GOT3 (cell line): ENCODE data around the gene TMPRSS6.

ENCODE experiments used
- DNase-seq: peaks from one replicate; lab custom pipeline; 2025; ENCODE audit warnings: mixed read lengths; lab: John Stamatoyannopoulos, UW

TMPRSS6 gene

GRCh38 chr22:37051391-37052385 is 57.8 kb downstream of the TMPRSS6 start, which contains the start of gene KCTD17:
Gene KCTD17, plus strand, starts transcription at chr22:37051742. Its CDS starts 19 bp downstream, at chr22:37051761.
- no peak for DNase-seq

GRCh38 chr22:37050913-37051312 is 58.6 kb downstream of the TMPRSS6 start:
- no peak for DNase-seq

GRCh38 chr22:37049224-37049623 is 60.3 kb downstream of the TMPRSS6 start:
- DNase-seq: no peak

- DNase-seq: no peak
These were observed 61.4 kb downstream of the TMPRSS6 start for GRCh38 chr22:37048133-37048532.

- no peak for DNase-seq
These were observed 62.5 kb downstream of the TMPRSS6 start for GRCh38 chr22:37047006-37047405.

- DNase-seq: no peak
These were observed 62.9 kb downstream of the TMPRSS6 start for GRCh38 chr22:37046589-37046988.

GRCh38 chr22:37045958-37046357 is 63.6 kb downstream of the TMPRSS6 start:
- DNase-seq: no peak

GRCh38 chr22:37044634-37045625 is 64.6 kb downstream of the TMPRSS6 start:
- DNase-seq: no peak

GRCh38 chr22:37043828-37044538 is 65.5 kb downstream of the TMPRSS6 start:
- no peak for DNase-seq

- no peak for DNase-seq
These were observed 66.2 kb downstream of the TMPRSS6 start for GRCh38 chr22:37043209-37043827.

- no peak for DNase-seq
These were observed 70.0 kb downstream of the TMPRSS6 start for GRCh38 chr22:37039466-37039865.

- DNase-seq: no peak
These were observed 71.8 kb downstream of the TMPRSS6 start for GRCh38 chr22:37037669-37038068.

DNA sequence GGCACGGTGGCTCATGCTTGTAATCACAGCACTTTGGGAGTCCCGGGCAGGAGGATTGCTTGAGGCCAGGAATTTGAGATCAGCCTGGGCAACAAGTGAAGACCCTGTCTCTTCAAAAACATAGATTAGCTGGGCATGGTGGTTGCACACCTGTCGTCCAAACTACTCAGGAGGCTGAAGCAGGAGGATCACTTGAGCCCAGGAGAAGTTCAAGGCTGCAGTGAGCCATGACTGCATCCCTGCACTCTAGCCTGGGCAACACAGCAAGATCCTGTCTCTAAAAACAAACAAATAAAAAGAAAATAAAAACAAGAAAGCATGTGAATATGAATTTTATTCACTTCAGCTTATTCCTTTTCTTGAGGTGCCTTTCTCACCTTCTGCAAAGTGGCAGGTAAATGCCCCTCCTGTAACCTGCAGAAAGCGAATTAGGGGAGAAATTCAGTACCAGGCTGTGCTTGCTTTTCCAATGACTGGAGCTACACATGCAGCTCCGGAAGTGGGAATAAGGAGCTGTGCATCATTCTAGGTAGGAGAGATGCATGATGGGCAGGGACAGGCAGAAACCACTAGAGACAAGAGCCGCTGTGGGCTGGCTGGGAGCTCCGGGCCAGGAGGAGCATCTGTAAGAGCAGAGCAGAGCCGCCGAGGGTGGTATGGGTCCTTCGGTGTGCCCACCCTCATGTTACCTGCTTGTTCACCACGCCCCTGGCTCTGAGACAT is 72.7 kb downstream of the TMPRSS6 start:
- DNase-seq: no peak

DNA sequence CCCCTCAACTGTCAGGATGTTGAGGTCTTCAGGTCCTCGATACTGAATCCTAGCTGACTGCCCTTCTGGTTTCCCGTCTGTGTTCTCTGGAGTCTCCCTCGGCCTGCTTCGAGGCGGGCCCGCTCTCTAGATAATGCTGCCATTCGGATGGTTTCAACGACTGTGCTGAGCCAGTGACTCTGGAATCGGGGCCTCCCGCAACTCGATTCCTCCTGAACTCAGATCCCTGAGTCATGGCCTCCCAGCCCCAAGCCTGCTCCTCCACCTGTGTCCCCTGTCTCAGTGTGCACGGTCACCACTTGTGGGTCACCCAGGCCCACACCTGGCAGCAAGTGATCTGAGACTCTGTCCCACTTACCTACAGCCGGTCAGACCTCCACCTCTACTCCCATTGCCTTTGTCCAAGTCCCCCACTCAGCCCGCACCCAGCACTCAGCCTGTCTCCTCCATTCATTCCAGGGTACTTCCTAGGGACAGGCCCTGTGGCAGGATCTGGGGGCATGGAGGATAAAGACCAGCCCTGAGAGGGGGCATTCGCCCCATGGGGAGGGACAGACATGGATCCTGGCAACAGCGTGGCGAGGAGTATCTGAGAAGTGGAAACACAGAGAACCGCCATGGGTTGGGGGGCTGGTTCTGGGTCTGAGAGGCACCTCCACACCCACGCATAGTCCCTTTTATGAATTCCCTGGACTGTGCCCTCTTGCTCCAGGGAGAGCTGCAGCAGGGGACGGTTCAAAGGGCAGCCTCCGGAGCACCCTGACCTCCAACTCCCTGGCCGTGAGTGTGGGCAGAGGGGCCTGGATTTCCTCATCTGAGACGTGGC is 75.7 kb downstream of the TMPRSS6 start:
- DNase-seq: no peak

DNA sequence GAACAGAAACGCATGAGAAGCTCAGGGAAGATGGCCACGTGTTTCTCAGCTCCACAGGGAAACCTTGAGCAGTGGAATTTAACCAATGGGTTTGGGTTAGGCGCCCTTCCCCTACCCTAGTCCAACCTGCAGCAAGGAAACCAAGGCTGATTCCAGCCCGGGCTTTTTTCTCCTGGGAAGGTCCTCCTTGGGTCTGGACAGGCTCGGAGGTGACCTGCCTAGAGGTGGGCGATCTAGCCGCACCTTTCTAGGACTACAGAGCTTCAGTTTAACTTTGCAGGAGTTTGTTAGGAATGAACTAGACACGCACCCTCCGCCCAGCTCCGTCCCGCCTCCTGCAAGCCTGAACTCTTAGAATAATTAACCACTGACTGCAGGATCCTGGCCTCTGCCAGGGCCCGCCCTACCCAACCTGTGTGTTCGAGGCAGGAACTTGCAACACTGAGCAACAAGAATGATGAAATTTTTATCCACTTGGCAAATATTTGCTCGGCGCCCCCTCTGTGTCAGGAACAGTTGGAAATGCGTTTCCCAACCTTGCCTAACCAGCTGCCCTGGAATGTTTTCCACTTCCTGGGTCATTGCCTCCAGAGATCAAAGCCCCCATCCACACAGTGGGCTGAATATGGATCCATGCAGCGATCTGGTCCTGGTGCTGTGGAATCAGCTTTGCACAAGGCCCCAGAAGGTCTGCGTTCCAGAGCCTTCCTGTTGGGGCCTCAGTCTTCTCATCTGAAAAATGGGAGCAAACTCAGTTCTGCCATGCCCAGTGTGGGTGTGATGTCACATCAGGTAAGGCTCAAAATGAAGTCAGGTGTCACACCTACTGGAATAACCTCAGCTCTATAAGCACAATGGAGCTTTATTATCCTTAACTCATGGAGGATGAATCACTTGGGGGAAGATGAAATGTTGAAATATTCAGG is 76.7 kb downstream of the TMPRSS6 start:
- no peak for DNase-seq

GRCh38 chr22:37032134-37032534 is 77.4 kb downstream of the TMPRSS6 start:
- DNase-seq: no peak

DNA sequence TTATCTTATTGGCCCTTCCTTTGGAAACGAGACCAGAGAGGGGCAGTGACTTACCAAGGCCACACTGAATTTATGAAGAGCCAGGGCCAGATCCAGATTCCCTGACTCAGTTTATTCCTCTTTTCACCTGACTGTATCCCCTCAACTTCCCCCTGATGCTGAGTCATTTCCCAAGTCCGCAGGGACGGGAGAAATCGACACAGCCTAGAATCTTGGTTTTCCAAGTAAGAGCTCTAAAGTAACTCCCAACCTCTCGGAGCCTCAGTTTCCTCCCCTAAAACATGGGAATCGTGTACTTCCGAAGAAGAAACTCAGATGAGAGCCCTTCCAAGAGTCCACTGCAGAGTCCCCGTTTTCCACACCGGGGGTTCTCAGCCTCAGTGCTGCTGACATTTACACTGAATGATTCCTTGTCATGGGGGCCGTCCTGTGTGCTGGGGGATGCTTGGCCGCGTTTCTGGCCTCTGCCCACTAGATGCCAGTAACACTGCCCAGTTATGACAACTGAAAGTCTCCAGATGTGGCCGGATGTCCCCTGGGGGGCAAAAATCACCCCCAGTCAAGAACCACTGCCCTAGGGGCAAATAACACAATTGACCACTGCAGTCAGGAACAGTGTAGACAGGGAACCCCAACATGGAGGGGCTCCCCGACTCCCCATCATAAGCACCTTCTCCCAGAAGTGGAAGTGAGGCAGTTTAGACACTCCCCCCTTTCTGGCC is 78.8 kb downstream of the TMPRSS6 start:
- no peak for DNase-seq
